GM10266 (cell line): ENCODE data around the gene AP1M2.
A peak's percentile ranks its signal among the peaks of the same experiment; 100 is the strongest.

ENCODE experiments used
- DNase-seq: peaks from one replicate; pipeline ENCODE4 v3.0.0; 2012; ENCODE audit errors: extremely low spot score
- TF ChIP-seq, protein P1 (sequence below): IDR thresholded peaks from 2 replicates; pipeline ENCODE4 v1.5.1; 2012; ENCODE audit warnings: mild to moderate bottlenecking, low read depth; ENCODE audit not compliant: control insufficient read depth, insufficient read depth; ENCODE audit errors: missing control alignments

Gene AP1M2

DNA sequence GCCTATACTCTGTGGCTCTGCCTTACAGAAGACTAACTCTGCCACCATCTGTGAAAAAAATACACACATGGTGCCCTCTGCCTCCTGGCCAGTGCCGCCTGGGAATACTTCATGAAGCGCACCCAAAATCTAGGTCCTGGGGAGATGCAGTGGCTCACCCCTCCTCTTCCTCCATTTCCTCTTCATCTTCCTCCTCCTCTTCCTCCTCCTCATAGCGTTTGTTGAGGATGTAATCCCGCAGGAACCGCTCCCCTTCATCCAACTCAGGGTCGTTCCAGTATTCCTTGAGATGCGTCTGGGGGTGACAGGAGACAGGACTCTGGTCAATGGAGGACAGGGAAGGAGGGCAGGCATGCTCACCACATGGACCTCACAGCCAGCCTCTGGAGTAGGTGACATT lies 27.0 kb downstream of the AP1M2 start:
- no peak for DNase-seq
- TF ChIP-seq, protein P1, sequence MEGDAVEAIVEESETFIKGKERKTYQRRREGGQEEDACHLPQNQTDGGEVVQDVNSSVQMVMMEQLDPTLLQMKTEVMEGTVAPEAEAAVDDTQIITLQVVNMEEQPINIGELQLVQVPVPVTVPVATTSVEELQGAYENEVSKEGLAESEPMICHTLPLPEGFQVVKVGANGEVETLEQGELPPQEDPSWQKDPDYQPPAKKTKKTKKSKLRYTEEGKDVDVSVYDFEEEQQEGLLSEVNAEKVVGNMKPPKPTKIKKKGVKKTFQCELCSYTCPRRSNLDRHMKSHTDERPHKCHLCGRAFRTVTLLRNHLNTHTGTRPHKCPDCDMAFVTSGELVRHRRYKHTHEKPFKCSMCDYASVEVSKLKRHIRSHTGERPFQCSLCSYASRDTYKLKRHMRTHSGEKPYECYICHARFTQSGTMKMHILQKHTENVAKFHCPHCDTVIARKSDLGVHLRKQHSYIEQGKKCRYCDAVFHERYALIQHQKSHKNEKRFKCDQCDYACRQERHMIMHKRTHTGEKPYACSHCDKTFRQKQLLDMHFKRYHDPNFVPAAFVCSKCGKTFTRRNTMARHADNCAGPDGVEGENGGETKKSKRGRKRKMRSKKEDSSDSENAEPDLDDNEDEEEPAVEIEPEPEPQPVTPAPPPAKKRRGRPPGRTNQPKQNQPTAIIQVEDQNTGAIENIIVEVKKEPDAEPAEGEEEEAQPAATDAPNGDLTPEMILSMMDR, result no peak

DNA sequence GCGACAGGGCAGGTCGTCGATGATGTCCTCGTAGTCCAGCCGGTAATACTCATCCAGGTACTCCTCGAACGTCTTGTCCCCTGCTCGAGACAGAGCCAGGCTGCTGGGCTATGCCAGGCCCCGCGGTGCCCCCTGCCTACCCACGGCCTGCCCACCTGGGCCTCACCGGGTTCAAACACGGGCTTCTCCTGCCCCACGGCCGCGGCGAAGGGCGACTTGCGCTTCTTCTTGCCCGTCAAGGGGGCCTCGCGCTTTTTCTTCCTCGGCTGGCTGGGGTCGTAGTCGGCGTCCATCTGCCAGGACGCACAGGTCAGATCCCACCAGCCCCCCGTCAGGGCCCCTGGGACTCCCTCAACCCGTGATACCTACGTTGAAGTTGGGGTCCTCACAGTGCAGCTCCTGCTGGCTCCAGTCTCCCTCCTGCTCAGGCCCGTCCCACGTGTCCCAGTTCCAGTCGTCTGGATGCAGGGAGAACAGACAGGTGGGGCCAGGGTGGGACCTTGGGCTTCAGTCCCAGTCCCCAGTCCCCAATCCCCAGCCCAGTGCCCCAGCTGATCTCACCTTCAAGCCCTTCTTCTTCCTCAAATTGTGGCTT lies 29.4 kb downstream of the AP1M2 start:
- peak; percentile 7 for DNase-seq
- TF ChIP-seq, protein P1, result no peak

DNA sequence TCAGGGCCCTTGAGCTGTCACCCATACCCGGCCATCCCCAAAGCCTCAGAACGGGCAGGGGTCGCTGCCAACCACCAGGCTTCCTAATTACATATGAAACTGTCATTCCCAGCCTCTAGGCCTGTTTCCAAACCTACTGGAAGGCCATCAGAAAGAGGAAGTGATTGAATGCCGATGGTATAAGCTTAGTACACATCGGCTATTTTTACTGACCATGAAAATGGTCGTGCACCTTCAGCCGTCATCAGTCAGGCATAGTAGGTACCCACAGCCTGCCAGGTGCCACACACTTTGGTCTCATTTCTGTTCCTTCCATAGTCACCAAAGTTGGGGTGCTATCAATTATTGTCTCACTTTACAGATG lies 31.5 kb downstream of the AP1M2 start:
- TF ChIP-seq, protein P1, result no peak

DNA sequence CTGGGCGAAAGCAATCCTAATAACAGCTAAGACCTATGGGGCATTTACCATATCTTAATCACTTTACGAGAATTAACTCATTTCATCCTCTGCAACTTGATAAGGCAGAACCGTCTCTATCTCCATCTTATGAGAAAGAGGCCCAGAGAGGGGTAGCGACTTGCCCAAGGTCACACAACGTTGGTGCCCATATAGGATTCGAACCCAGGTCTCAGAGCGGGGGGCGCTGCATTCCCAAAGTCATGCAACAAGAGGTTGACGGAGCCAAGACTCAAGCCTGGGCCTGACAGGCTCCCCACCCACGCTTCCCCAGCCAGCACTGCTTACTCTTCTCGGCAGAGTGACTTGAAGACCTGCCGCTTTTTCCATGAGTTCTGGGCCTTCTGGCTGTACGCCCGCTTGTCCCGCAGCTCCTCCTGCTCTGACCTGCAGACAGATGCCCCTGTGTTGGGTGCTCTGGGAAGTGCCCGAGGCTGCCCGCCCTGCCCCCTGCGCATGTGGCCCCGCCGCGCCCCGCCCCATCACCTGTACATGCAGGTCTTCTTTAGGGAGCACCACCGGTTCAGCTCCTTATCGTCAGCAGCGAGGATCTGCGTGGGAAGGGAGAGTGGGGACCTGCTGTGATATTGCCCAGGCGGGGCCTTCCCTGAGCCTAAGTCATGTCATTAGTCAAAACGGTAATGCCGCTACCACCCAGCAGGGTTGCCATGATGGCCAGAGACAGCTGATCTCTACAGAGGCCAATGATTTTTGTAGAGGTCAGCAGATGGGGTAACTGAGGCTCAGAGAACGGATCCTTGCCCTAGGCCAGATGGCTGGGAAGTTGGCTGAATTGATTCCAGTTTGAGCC lies 32.1 kb downstream of the AP1M2 start:
- TF ChIP-seq, protein P1, result no peak
- peak; percentile 19 for DNase-seq

More for the DNA sequence above, 31.5 kb downstream of the AP1M2 start:
- peak; percentile 10 for DNase-seq

DNA sequence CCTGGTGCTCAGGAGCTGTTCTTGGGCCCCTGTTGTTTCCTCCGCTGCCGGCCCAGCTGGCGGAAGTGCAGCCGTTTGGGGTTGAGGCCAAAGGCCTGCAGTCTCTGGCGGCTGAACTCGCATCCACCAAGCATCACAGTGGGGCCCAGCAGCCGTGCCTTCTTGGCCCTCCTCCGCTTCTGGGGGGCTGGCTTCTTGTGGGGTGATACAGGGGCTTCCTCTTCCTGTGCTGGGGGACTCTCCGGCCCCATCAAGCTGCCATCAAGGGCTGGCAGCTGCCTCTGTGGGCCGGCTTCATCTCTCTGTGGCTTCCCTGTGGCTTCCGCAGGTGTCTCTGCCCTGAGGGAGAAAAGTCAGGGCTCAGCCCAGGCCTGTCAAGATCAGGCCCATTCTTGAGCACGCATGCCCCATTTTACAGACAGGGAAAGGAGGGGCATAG lies 33.1 kb downstream of the AP1M2 start:
- peak; percentile 85 for DNase-seq

DNA sequence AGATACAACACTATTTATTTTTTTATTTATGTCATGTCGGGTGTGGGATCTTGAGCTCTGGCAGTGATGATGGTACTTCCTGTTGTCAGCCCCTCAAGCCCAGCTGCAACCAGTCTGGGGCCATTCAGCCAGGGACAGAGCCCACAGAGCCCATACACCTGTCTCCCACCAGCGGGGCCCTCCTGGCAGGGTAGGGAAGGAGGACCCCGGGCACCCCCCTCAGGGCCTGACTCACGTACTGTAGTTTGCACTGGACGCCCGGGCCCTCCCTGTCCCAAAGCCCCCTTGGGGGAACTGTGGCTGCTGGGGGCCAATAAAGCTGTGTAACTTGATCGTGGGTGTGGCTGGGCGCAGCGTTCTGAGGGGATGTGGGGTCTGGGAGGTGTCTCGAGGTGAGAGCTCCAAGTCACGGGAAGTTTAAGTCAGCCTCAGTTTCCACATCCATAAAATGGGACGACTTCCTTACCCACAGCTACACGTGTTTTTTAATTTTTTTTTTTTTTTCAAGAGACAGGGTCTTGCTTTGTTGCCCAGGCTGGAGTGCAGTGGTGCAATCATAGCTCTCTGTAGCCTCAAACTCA lies 33.9 kb downstream of the AP1M2 start:
- DNase-seq, result no peak
- TF ChIP-seq, protein P1, result no peak

More for the DNA sequence above, 33.1 kb downstream of the AP1M2 start:
- TF ChIP-seq, protein P1, result no peak

DNA sequence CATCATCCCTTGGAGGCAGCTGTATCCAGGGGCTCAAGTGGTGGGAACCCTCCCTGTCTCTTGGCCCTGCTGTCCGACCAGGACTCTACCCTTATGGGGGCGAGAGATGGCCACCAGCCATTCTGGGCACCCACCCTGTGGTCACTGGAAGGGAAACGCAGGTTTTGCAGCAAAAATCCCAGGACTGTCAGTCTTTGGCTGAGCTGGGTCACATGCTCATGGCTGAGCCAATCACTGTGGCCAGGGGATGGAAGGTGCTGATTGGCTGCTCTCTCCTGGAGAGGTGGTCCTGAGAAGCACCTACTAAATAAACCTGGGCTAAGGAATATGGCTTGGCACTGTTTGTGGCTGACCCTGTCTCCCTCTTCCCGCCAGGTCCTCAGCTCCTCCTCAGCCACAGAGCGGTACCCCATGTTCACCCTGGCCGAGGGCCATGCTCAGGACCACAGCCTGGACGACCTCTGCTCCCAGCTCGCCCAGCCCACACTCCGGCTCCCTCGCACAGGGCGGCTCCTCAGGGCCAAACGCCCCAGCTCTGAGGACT lies 34.5 kb downstream of the AP1M2 start:
- no peak for DNase-seq
- TF ChIP-seq, protein P1, result no peak
